SK-N-DZ (cell line): ENCODE results near the gene VSIG10.
"Not testable (repeated sequence)": the region's sequence is repeated elsewhere in the genome, so short reads cannot be mapped to it uniquely, and the experiment has no call there.

Experiments used
- DNase-seq: peaks from one replicate; pipeline ENCODE4 v3.0.0-alpha.2; 2015; ENCODE audit warnings: low spot score
- small RNA-seq, 2 experiments: library from RNA; depleted of rRNA; stranded (forward); fragments of <200 nt; gene quantifications; one replicate each; pipeline ENCODE3, GENCODE V24; 2014

Gene VSIG10

DNA sequence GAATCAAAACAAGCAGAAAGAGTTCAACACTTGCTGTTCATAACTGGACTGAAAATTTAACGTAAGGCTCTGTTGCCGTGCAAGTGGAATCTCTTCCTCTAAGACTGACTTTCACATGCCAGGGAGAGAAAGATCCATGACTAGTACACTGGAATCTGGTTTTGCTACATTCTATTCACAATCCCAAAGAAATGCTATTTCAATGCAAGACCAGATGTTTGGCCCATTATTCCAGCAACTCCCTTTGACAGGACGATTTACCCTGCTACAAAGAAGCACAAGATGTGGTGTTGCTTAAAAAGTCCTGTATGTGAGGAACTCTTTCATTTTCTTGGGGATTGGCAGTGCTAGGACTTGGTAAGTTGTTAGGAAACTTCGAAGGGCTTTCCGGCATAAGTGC is 69.9 kb downstream of the VSIG10 start:
- DNase-seq: no peak

DNA sequence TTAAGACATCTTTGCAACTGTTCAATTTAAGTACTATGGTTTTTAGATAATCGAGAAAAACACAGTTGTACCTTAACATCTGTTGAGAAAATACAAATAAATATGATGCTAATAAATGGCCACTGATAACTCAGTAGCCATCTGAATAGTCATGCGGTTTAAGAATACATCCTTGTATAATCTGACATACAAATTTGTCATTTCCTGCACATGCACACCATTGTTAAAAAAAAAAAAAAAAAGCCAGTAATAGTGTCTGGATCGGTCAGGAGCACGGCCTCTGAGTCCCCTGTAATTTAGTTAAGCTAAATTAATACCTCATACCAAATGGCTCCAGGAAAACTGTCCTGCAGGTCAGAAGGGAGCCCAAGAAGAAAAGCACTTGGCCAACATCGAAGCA is 70.5 kb downstream of the VSIG10 start:
- DNase-seq: no peak

DNA sequence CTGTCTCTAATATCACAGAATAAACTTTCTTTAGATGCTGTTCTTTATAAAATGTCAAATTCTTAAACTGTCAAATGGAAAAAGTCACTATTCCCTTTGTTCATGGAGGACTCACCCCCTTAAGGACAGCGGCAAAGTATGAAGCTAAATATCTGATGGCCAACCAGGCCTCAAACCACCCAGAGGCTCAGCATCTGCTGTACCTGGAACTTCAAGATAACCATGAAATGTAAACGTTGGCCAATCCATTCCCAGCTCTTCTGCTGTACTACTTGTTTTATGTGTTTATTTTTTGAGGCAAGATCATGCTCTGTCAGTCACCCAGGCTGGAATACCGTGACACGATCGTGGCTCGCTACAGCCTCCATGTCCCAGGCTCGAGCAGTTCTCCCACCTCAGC is 71.6 kb downstream of the VSIG10 start:
- DNase-seq: no peak

DNA sequence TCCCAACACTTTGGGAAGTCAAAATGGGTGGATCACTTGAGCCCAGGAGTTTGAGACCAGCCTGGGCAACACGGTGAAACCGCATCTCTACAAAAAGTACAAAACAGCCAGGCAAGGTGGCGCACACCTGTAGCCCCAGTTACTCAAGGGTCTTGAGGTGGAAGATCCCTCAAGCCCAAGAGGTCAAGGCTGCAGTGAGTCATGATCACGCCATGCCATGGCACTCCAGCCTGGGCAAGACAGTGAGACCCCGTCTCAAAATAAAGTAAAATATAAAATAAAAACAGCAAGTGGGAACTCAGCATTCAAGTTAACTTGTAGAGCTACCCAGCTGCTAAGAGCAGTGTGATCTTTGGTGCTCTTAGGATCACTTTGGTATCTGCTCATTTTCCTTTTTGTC is 74.6 kb downstream of the VSIG10 start:
- no peak for DNase-seq

DNA sequence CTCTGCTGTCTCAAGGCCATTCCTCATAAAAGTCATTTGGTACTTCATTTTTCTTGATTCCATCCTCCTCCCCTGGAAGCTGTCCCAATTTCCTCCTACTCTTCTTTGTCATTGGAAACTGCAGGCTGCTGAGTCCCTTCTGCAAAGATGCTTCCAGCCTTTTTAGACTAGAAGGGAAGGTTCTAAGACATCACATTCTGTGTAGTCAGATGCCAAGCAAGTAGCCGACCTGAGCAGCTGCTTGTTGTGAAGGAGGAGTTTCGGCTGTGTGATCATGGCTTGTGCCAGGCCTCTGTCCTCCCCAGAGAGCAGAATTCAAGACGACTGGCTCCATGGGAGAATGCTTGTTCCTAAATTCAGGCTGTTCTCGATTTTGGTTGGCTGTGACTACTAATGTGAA is 78.6 kb downstream of the VSIG10 start:
- DNase-seq: no peak

DNA sequence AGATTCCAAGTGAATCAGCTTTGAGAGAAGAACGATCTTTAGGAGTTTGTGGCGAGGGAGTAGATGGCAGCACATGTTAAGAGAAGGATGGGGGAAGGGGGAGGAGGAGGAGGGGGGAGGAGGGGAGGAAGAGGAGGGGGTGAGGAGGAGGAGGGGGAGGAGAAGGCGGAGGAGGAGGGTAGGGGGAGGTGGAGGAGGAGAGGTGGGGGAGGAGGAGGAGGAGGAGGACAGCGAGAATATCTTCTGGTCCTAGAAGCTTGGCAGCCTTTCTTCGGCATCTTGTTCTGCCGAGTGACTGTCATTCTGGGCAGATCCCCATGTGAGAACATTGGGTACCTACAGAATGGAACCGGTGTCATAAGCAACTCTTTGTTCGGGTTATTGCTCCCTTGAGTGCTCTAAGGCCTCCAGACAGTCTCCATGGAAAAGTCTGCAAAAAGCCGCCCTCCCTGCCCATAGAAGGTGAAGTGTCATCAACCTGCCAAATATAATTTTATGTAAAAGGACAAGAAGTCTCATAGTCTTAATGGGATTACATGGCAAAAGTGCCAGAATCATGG is 80.4 kb downstream of the VSIG10 start:
- DNase-seq: no peak

DNA sequence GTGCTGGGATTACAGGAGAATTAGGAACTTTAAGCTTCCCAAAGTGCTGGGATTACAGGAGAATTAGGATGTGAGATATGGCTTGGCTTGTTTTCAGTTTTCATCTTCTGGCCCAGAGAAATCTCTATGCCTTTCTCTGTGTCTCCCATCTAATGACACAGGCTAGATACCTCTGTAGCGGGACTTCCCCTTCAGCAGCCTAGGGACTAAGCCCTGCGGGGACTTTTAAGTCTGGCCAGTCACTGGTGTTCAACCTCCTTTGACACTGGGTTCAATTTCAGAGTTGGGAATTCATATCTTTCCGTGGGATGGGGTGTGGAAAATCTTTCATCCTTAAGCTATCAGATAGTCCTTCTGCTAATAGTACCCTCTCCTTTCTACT is 81.1 kb downstream of the VSIG10 start:
- no peak for DNase-seq

DNA sequence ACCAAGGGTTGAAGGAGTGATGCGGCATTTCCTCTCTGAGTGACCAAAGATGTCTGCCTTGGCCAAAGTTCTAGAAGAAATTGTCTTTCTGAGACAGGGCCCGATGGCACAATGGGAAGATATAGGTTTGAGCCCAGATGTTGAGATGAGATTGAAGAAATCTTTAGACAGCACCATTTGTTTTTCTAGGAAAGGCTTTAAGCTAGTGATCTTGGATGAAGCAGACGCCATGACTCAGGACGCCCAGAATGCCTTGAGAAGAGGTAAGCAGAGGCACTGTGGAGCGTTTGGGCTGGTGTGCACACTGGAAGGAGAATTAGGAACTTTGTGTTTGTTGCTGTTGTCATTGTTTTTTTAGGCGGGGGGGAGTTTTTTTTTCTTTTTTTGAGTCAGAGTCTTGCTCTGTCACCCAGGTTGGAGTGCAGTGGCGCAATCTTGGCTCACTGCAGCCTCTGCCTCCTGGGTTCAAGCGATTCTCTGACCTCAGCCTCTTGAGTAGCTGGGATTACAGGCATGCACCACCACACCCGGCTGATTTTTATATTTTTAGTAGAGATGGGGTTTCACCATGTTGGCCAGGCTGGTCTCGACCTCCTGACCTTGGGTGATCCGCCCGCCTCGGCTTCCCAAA is 81.6 kb downstream of the VSIG10 start:
- not testable (repeated sequence) for DNase-seq

DNA sequence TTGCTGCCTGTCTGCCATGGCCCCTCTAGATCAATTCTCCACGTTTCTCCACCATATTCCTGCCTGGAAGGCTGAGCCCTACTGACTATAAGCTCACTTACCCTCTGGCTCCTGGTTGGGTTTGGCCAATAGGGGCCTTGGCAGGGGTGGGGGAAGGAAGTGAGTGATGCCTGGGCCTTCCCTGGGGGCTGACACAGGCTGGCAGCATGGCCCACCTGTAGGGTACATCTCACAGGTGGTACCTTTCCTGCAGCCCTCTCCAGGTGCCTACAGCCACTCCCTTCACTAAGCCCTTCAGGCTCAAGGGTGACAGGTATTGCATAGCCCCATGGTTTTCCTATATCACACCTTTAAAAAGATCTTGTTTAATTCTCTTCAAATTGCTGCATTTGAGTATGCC is 83.8 kb downstream of the VSIG10 start:
- DNase-seq: no peak

DNA sequence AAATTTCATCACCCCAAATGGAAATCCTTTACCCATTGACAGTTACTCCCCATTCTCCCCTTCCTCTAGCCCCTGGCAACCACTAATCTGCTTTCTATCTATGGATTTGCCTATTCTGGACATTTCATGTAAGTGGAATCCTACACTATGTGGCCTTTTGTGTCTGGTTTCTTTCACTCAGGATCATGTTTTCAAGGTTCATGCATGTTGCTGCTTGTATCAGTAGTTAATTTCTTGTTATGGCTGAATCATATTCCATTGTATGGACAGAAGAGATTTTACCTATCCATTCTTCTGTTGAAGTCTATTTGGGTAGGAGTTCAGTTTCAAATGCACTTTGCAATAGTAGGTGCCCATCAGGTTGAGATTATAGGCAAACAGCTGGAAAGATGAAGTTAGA is 85.9 kb downstream of the VSIG10 start:
- DNase-seq: no peak

DNA sequence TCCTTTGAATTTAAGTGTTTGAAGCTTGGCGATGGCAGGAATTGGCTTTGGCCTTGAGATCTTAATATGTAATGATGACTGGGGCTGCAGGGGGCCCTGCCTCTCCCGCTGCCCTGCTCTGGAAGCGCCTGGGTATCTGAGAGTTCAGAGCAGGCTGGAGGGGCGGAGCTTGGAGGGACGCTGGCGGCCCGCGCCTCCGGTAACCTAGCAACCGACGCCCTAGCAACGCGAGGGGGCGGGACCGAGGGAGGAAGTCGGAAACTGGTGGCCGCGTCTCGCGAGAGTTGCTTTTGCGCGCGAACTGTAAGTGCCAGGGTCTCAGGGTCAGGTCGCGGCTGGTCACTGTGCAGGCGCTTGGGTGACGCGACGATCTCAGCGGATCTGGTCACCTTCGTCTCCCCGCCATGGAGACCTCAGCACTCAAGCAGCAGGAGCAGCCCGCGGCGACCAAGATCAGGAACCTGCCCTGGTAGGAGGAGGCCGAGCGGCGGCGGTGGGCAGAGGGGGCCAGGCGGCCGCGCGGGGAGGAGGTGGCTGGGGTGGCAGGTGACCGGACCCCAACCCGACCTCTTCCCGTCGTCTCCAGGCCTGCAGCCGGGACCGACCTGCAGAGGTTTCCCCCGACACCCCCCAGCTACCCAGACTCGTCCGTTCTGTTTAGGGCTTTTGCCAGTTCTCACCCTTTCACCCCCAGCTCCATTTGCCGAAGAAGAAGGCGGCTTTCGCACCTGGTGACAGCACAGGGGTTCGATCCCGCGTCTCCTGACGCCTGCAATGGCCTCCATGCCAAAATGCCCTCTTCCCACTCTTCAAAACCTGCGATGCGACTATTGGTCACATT is 87.2 kb downstream of the VSIG10 start, which contains the start of gene RFC5:
Gene RFC5, plus strand, starts transcription at position 280 of the 841 bp plus-strand sequence. Its CDS starts 125 bp downstream, at position 405.
- peak; percentile 98 for DNase-seq

DNA sequence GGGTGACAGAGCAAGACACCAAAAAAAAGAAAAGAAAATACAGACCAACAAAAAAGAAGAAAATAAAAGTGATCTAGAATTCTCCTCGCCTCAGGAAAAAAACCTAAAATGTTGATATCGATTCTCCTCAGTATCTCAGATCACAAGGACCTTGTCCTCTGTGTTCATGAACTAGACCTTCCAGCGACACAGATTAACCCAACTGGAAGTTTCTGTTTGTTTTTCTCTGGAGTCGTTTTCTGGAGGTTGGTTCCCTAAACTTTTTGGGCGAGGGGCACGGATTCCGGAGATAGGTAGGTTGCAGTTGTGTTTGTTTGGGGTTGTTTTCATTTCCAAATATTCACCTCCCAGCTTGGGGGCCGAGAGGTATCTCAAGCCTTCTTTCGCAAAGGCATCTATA is 87.9 kb downstream of the VSIG10 start:
- no peak for DNase-seq

DNA sequence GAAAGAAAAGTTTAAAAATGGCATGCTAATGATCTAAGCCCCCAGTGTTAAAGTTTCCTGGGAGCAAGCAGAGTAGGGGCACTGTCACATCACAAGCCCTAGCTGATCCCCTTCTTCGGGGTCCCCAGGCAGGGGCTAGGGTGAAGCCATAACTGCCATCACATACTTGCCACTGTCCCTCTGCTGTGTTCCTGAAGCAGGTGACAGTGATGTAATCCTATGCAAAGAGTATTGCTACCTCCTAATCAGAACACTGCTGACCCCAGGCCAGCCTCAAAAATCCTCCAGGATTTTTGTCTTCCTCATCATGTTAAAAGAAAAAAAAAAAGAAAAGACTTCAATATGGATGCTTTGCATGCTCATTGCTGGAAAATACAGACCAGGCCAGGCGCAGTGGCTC is 88.5 kb downstream of the VSIG10 start:
- DNase-seq: no peak

Small RNA genes lying within 50 kb of the gene (small RNA-seq; reads per million reads assigned to genes)
- 0 reads per million in 2 experiments for gene AC131159.1
